GM18873 (cell line): Measurements from ENCODE around the gene ATOSA.

Source experiments
- ATAC-seq: cut with Tn5 transposase; IDR thresholded peaks from one replicate; pipeline ENCODE4 v1.9.1; 2021; ENCODE audit warnings: mild to moderate bottlenecking, moderate library complexity, moderate number of reproducible peaks; ENCODE audit not compliant: unreplicated experiment, low FRiP score

Gene ATOSA

GRCh38 chr15:52682781-52683180 lies 3.6 kb upstream of the ATOSA start:
- no peak for ATAC-seq

- ATAC-seq, result no peak
These were observed 3.0 kb upstream of the ATOSA start for GRCh38 chr15:52682200-52682599.

GRCh38 chr15:52681441-52681840 lies 2.3 kb upstream of the ATOSA start:
- no peak for ATAC-seq

GRCh38 chr15:52680761-52681160 lies 1.6 kb upstream of the ATOSA start:
- no peak for ATAC-seq

GRCh38 chr15:52680041-52680391 lies 828 bp upstream of the ATOSA start:
- no peak for ATAC-seq

GRCh38 chr15:52678468-52679231 lies 538 bp downstream of the ATOSA start:
- no peak for ATAC-seq

- ATAC-seq, result peak; percentile 31
These were observed 1.4 kb downstream of the ATOSA start for GRCh38 chr15:52677593-52678467.

- no peak for ATAC-seq
These were observed 4.4 kb downstream of the ATOSA start for GRCh38 chr15:52674831-52675230.

GRCh38 chr15:52673734-52674133 lies 5.5 kb downstream of the ATOSA start:
- no peak for ATAC-seq

GRCh38 chr15:52673312-52673711 lies 5.9 kb downstream of the ATOSA start:
- no peak for ATAC-seq

GRCh38 chr15:52672661-52673060 lies 6.5 kb downstream of the ATOSA start:
- ATAC-seq, result no peak

- no peak for ATAC-seq
These were observed 9.1 kb downstream of the ATOSA start for GRCh38 chr15:52670087-52670486.

GRCh38 chr15:52668133-52668532 lies 11.1 kb downstream of the ATOSA start:
- no peak for ATAC-seq

GRCh38 chr15:52667597-52667996 lies 11.6 kb downstream of the ATOSA start:
- ATAC-seq, result peak; percentile 85

- no peak for ATAC-seq
These were observed 15.5 kb downstream of the ATOSA start for GRCh38 chr15:52663536-52664294.

GRCh38 chr15:52661909-52662308 lies 17.3 kb downstream of the ATOSA start:
- no peak for ATAC-seq

- ATAC-seq, result no peak
These were observed 19.0 kb downstream of the ATOSA start for GRCh38 chr15:52660192-52660591.

GRCh38 chr15:52658955-52659354 lies 20.2 kb downstream of the ATOSA start:
- ATAC-seq, result peak; percentile 90

- ATAC-seq, result no peak
These were observed 21.9 kb downstream of the ATOSA start for GRCh38 chr15:52657338-52657737.

GRCh38 chr15:52656412-52656811 lies 22.8 kb downstream of the ATOSA start:
- no peak for ATAC-seq

- no peak for ATAC-seq
These were observed 25.7 kb downstream of the ATOSA start for GRCh38 chr15:52653431-52653964.
